ENCODE results near the gene EIF5B. TPM values are rescaled to one million over a fixed set of nuclear protein-coding genes. Genes with fewer than 3 reads are reported as not detected.
A peak's percentile ranks its signal among the peaks of the same experiment; 100 is the strongest.

Gene EIF5B
- total RNA-seq, 1 donor from 2014 or later, result 21.3 TPM

GRCh38 chr2:99421469-99421868 is 84.3 kb downstream of the EIF5B start:
- FAIRE-seq, result no peak
- Histone ChIP-seq H3K27me3 (ENCODE audit: control insufficient read depth, insufficient read depth, low read length) (no peaks in the 10 kb centered on the region), H3K4me3 (ENCODE audit: low read depth, low read length) (no peak overlapping the region), H3K36me3 (ENCODE audit: control insufficient read depth, insufficient read depth, low read length) (peaks cover 24% of the 10 kb centered on the region)
- no peak for TF ChIP-seq CTCF (IDR thresholded peaks at IDR 0.05; ENCODE audit: insufficient read depth, low read length, severe bottlenecking)
- DNase-seq (ENCODE audit: low read depth), result no peak

- no peak for TF ChIP-seq CTCF (IDR thresholded peaks at IDR 0.05; ENCODE audit: insufficient read depth, low read length, severe bottlenecking)
- DNase-seq (ENCODE audit: low read depth) (no peak), FAIRE-seq (no peak)
- H3K4me3 ChIP-seq (ENCODE audit: low read depth, low read length), result no peak overlapping the region
- no peaks in the 10 kb centered on the region for H3K27me3 ChIP-seq (ENCODE audit: control insufficient read depth, insufficient read depth, low read length)
- peaks cover 22% of the 10 kb centered on the region for H3K36me3 ChIP-seq (ENCODE audit: control insufficient read depth, insufficient read depth, low read length)
Measured at GRCh38 chr2:99422599-99422998, 85.4 kb downstream of the EIF5B start.

- DNase-seq (ENCODE audit: low read depth) (no peak), FAIRE-seq (no peak)
- Histone ChIP-seq H3K36me3 (ENCODE audit: control insufficient read depth, insufficient read depth, low read length) (peaks cover 20% of the 10 kb centered on the region), H3K4me3 (ENCODE audit: low read depth, low read length) (no peak overlapping the region), H3K27me3 (ENCODE audit: control insufficient read depth, insufficient read depth, low read length) (no peaks in the 10 kb centered on the region)
- no peak for TF ChIP-seq CTCF (IDR thresholded peaks at IDR 0.05; ENCODE audit: insufficient read depth, low read length, severe bottlenecking)
Measured at GRCh38 chr2:99424371-99424770, 87.2 kb downstream of the EIF5B start.

- Histone ChIP-seq H3K36me3 (ENCODE audit: control insufficient read depth, insufficient read depth, low read length) (peaks cover 20% of the 10 kb centered on the region), H3K27me3 (ENCODE audit: control insufficient read depth, insufficient read depth, low read length) (no peaks in the 10 kb centered on the region), H3K4me3 (ENCODE audit: low read depth, low read length) (no peak overlapping the region)
- FAIRE-seq (no peak), DNase-seq (ENCODE audit: low read depth) (peak; percentile 79)
- no peak for TF ChIP-seq CTCF (IDR thresholded peaks at IDR 0.05; ENCODE audit: insufficient read depth, low read length, severe bottlenecking)
Measured at GRCh38 chr2:99425022-99425421, 87.8 kb downstream of the EIF5B start.

GRCh38 chr2:99430614-99431291 is 93.6 kb downstream of the EIF5B start:
- H3K27me3 ChIP-seq (ENCODE audit: control insufficient read depth, insufficient read depth, low read length), result no peaks in the 10 kb centered on the region
- no peak for TF ChIP-seq CTCF (IDR thresholded peaks at IDR 0.05; ENCODE audit: insufficient read depth, low read length, severe bottlenecking)
- H3K4me3 ChIP-seq (ENCODE audit: low read depth, low read length), result no peak overlapping the region
- DNase-seq (ENCODE audit: low read depth), result no peak
- H3K36me3 ChIP-seq (ENCODE audit: control insufficient read depth, insufficient read depth, low read length), result peaks cover 5% of the 10 kb centered on the region
- FAIRE-seq, result no peak
